ENCODE results near the gene DOCK3. TPM values are rescaled to one million over a fixed set of nuclear protein-coding genes. Genes with fewer than 3 reads are reported as not detected.

Gene DOCK3
- total RNA-seq, 1 donor from 2014 or later = 2.7 TPM

DNA sequence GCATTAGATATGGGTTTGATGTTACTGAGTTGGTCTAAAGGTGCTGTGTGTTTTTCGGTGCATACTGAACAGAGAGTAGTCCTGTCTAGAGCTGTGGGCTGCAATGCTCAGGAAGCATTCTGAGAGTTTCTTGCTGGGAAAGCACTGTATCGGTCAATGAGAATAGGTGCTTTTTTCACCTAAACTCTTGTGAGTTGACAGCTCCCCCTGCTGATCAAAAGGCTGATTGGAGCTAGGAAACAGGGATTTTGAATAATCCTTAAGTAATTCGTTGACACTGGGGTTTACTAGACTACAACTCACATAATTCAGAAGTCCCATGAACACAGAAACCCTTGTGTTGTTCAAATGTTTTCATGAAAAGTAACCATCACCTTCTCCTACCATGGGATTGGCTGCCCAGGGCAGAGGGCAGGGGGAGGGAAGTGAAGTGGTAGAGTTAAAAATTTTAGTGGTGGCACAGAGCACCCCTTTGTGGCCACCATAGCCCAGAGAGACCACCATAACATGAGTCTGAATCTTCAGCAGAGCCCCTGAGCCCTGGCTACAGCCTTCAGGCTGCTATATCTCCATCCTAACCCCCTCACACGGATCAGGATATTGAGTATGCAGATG, 697.3 kb downstream of the DOCK3 start:
- H3K27me3 ChIP-seq = peaks cover 4% of the 10 kb centered on the region
- ATAC-seq = peak; percentile 73
- H3K36me3 ChIP-seq = no peaks in the 10 kb centered on the region
- H3K4me1 ChIP-seq = no peaks in the 10 kb centered on the region
- intact Hi-C loops (cut with DNase I) = no loop called here
- no peak overlapping the region for H3K27ac ChIP-seq
- no peak overlapping the region for H3K4me3 ChIP-seq
- no peaks in the 10 kb centered on the region for H3K9me3 ChIP-seq
- TF ChIP-seq, protein P1, sequence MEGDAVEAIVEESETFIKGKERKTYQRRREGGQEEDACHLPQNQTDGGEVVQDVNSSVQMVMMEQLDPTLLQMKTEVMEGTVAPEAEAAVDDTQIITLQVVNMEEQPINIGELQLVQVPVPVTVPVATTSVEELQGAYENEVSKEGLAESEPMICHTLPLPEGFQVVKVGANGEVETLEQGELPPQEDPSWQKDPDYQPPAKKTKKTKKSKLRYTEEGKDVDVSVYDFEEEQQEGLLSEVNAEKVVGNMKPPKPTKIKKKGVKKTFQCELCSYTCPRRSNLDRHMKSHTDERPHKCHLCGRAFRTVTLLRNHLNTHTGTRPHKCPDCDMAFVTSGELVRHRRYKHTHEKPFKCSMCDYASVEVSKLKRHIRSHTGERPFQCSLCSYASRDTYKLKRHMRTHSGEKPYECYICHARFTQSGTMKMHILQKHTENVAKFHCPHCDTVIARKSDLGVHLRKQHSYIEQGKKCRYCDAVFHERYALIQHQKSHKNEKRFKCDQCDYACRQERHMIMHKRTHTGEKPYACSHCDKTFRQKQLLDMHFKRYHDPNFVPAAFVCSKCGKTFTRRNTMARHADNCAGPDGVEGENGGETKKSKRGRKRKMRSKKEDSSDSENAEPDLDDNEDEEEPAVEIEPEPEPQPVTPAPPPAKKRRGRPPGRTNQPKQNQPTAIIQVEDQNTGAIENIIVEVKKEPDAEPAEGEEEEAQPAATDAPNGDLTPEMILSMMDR (IDR thresholded peaks at IDR 0.05) = peak; percentile 66
- no peak for DNase-seq

DNA sequence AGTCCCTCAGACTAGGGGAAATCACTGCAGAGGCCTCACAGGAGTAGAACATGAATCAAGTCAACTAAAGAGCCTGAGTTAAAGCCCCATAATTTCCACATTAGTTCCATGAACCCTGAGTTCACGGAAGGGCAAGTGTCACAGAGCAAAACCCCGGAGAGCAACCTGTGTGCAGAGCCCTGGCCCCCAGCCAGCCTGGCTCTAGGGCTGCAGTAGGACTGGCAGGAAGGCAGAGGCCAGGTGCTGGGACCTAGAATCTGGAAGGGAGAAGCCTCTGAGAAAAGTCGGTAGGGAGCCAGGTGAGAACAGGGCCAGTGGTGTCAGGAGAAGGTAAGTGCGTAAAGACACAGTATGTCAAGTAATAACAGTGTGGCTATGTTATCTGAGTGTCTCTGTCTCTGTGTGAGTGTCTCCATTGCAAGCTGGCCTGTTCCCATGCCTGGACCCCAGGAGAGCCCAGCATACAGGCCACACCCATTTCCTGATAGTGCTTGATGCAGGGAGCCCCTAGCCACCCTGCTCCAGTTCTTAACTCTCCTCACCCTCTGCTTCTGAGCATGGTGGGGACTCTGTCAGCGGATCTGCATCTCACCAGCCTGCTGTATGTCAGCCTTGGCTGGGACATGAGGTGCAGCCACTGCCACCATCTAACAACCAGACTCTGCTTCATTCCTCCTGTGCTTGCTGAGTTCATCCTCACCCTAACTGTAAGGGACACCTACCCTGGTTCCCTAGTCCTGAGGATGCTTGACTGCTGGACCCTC, 699.1 kb downstream of the DOCK3 start:
- Histone ChIP-seq H3K27ac (no peak overlapping the region), H3K27me3 (no peaks in the 10 kb centered on the region), H3K9me3 (no peaks in the 10 kb centered on the region), H3K36me3 (no peaks in the 10 kb centered on the region), H3K4me3 (no peak overlapping the region), H3K4me1 (no peaks in the 10 kb centered on the region)
- no peak for DNase-seq
- intact Hi-C loops (cut with DNase I) = no loop called here
- ATAC-seq = no peak
- TF ChIP-seq, protein P1 (IDR thresholded peaks at IDR 0.05) = no peak

DNA sequence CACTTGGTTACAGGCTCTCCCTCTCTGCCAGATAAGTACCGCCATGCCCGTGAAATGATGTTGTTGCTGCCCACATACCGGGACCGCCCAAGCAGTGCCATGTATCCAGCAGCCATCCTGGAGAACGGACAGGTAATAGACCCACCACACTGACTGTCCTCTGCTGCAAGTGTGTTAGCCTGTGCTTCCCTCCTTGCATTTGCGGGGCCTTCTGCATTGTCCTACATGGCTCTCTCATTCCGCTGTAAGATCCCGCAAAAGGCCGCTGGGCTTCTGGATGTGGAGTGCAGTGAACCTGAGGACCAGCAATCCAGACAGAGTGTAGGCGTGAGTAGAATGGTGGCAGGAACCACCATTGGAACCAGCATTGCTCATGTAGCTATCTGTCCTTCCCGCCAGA, 699.7 kb downstream of the DOCK3 start:
- Histone ChIP-seq H3K27me3 (no peaks in the 10 kb centered on the region), H3K27ac (no peak overlapping the region), H3K36me3 (no peaks in the 10 kb centered on the region), H3K4me1 (no peaks in the 10 kb centered on the region), H3K4me3 (no peak overlapping the region), H3K9me3 (no peaks in the 10 kb centered on the region)
- intact Hi-C loops (cut with DNase I) = no loop called here
- TF ChIP-seq, protein P1 (IDR thresholded peaks at IDR 0.05) = no peak
- ATAC-seq (no peak), DNase-seq (no peak)

DNA sequence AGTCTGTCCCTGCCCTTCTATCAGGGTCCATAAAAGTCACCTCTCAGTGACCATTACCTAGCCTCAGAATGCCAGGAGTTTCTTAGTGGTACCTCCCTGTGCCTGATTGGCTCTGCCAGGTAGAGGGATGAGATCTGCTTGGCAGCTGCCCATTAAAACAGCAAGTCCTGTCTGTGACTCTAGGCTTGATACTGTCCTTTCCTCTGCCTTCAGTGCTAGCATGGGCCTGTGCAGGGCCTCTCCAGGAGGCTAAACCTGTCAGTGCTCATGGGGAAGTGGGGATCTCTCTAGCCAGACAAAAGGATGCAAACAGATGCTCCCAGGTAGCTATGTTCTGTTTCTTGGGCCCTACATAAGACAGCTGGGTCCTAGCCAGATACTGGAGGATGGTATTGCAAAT, 700.4 kb downstream of the DOCK3 start:
- TF ChIP-seq, protein P1 (IDR thresholded peaks at IDR 0.05) = no peak
- H3K4me1 ChIP-seq = no peaks in the 10 kb centered on the region
- DNase-seq (no peak), ATAC-seq (no peak)
- no peaks in the 10 kb centered on the region for H3K9me3 ChIP-seq
- no peak overlapping the region for H3K27ac ChIP-seq
- H3K4me3 ChIP-seq = no peak overlapping the region
- intact Hi-C loops (cut with DNase I) = no loop called here
- no peaks in the 10 kb centered on the region for H3K36me3 ChIP-seq
- no peaks in the 10 kb centered on the region for H3K27me3 ChIP-seq

DNA sequence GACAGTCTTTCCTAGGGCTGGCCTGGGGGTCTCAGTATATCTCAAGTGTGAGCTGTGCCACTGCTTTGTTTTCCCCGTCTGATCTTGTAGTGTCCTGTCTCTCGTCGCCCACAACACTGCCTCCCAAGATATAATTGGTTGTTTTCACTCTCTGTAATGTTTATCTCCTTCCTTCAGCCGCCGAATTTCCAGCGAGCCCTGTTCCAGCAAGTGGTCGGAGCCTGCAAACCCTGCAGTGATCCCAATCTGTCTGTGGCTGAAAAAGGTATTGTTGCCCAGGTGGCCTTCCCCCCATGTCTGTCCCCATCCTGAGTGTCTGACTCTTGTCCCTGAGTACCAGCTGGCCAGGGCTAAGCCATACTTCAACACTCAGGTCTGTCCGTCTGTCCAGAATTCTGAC, 700.8 kb downstream of the DOCK3 start:
- no peak for ATAC-seq
- no peaks in the 10 kb centered on the region for H3K4me1 ChIP-seq
- no peak for DNase-seq
- no peaks in the 10 kb centered on the region for H3K27me3 ChIP-seq
- H3K9me3 ChIP-seq = no peaks in the 10 kb centered on the region
- no peak overlapping the region for H3K4me3 ChIP-seq
- H3K36me3 ChIP-seq = no peaks in the 10 kb centered on the region
- TF ChIP-seq, protein P1 (IDR thresholded peaks at IDR 0.05) = no peak
- intact Hi-C loops (cut with DNase I) = no loop called here
- no peak overlapping the region for H3K27ac ChIP-seq
